Neuronal stem cell (in vitro differentiated cells): ENCODE results near the gene EIF3J.

Experiments
- DNase-seq: peaks from one replicate; pipeline ENCODE4 v3.0.0-alpha.2; 2013; ENCODE audit warnings: low spot score
- H2AFZ ChIP-seq: one replicate; pipeline ENCODE4 v1.6.1; 2013; ENCODE audit warnings: mild to moderate bottlenecking, low read length, inconsistent platforms
- H2AK5ac ChIP-seq: 2 replicates; pipeline ENCODE4 v1.6.1; 2013; ENCODE audit warnings: low read depth, mild to moderate bottlenecking, inconsistent platforms, low read length, moderate library complexity, mixed read lengths
- H2BK120ac ChIP-seq: 2 replicates; pipeline ENCODE4 v1.6.1; 2013; ENCODE audit warnings: low read depth, mild to moderate bottlenecking, inconsistent platforms, low read length, moderate library complexity, mixed read lengths
- H2BK12ac ChIP-seq: one replicate; pipeline ENCODE4 v1.6.1; 2013; ENCODE audit warnings: low read length, inconsistent platforms
- H2BK15ac ChIP-seq: 2 replicates; pipeline ENCODE4 v1.6.1; 2013; ENCODE audit warnings: mild to moderate bottlenecking, low read length, inconsistent platforms, mixed read lengths
- H2BK5ac ChIP-seq: one replicate; pipeline ENCODE4 v1.6.1; 2013; ENCODE audit warnings: inconsistent platforms, mild to moderate bottlenecking, low read length, moderate library complexity
- H3K14ac ChIP-seq: one replicate; pipeline ENCODE4 v1.6.1; 2013; ENCODE audit warnings: low read length, inconsistent platforms
- H3K18ac ChIP-seq: 2 replicates; pipeline ENCODE4 v1.6.1; 2013; ENCODE audit warnings: low read length, inconsistent platforms
- H3K23ac ChIP-seq: 2 replicates; pipeline ENCODE4 v1.6.1; 2013; ENCODE audit warnings: low read depth, mild to moderate bottlenecking, mixed read lengths, low read length, inconsistent platforms; ENCODE audit not compliant: poor library complexity
- H3K27ac ChIP-seq: replicated peaks from 3 replicates; pipeline ENCODE4 v1.5.1; 2013; ENCODE audit warnings: low read length, inconsistent platforms
- H3K27me3 ChIP-seq, 3 experiments: 2 replicates each; pipeline ENCODE4 v1.6.1; 2013; ENCODE audit warnings: low read length in 3 of 3, mild to moderate bottlenecking in 2 of 3, inconsistent platforms in 1 of 3, low read depth in 1 of 3, mixed read lengths in 1 of 3, moderate library complexity in 1 of 3; ENCODE audit not compliant: control insufficient read depth in 3 of 3, insufficient read depth in 3 of 3
- H3K36me3 ChIP-seq, 2 donors: replicated peaks in 1 of 2; 2 replicates each; pipeline ENCODE4 v1.6.1; 2013; ENCODE audit warnings: low read length in 2 of 2; ENCODE audit not compliant: control insufficient read depth in 2 of 2, insufficient read depth in 2 of 2
- H3K4ac ChIP-seq: 2 replicates; pipeline ENCODE4 v1.6.1; 2013; ENCODE audit warnings: inconsistent platforms, mild to moderate bottlenecking, low read length, moderate library complexity
- H3K4me1 ChIP-seq, 2 donors: 1 replicate in 1 of 2; 2 replicates in 1 of 2; pipeline ENCODE4 v1.6.1; 2013; ENCODE audit warnings: low read length in 2 of 2, low read depth in 1 of 2; ENCODE audit not compliant: control insufficient read depth in 2 of 2, insufficient read depth in 1 of 2
- H3K4me2 ChIP-seq: one replicate; pipeline ENCODE4 v1.6.1; 2013; ENCODE audit warnings: mild to moderate bottlenecking, low read length, inconsistent platforms; ENCODE audit not compliant: insufficient read depth, poor library complexity, severe bottlenecking
- H3K4me3 ChIP-seq, 2 donors: 2 replicates each; pipeline ENCODE4 v1.5.1; 2013; ENCODE audit warnings: low read length in 2 of 2, mild to moderate bottlenecking in 2 of 2, inconsistent platforms in 1 of 2, moderate library complexity in 1 of 2
- H3K79me1 ChIP-seq: one replicate; pipeline ENCODE4 v1.6.1; 2013; ENCODE audit warnings: low read depth, mild to moderate bottlenecking, inconsistent platforms, low read length, moderate library complexity
- H3K9ac ChIP-seq: one replicate; pipeline ENCODE4 v1.6.1; 2013; ENCODE audit warnings: mild to moderate bottlenecking, low read depth, low read length, inconsistent platforms; ENCODE audit not compliant: poor library complexity
- H3K9me3 ChIP-seq, 2 donors: replicated peaks in 1 of 2; 2 replicates each; pipeline versions ENCODE3 to v1.6.1; 2013; ENCODE audit warnings: low read length in 2 of 2, mild to moderate bottlenecking in 2 of 2, inconsistent platforms in 1 of 2, low read depth in 1 of 2, mixed read lengths in 1 of 2, moderate library complexity in 1 of 2; ENCODE audit not compliant: control insufficient read depth in 2 of 2, insufficient read depth in 1 of 2
- H4K8ac ChIP-seq: one replicate; pipeline ENCODE4 v1.6.1; 2013; ENCODE audit warnings: low read depth, mild to moderate bottlenecking, inconsistent platforms, low read length, moderate library complexity
- H4K91ac ChIP-seq: one replicate; pipeline ENCODE4 v1.6.1; 2013; ENCODE audit warnings: low read length, low read depth, mild to moderate bottlenecking, inconsistent platforms; ENCODE audit not compliant: poor library complexity
- WGBS, 2 donors: extraction: QIAGEN DNeasy Blood & Tissue Kit; methylation state at CpG; one replicate each; pipeline ENCODE4 v1.1.7; 2013; ENCODE audit warnings: missing lambda C conversion rate in 2 of 2, mixed read lengths in 1 of 2; ENCODE audit not compliant: insufficient read length in 2 of 2, insufficient replicate concordance in 1 of 2; ENCODE audit errors: extremely low coverage in 2 of 2; 5-methylcytosine and 5-hydroxymethylcytosine counted together

EIF3J gene

GRCh38 chr15:44606740-44607139 is 69.8 kb downstream of the EIF3J start:
- Histone ChIP-seq H3K14ac (no peak overlapping the region), H3K79me1 (no peaks in the 10 kb centered on the region)
- WGBS, 2 donors = no CpG with 5 or more reads among the region's 1 CpG

More at GRCh38 chr15:44606740-44607139, 69.8 kb downstream of the EIF3J start:
- Histone ChIP-seq H3K4ac (no peak overlapping the region), H2BK5ac (no peak overlapping the region), H3K4me2 (no peak overlapping the region), H4K91ac (no peak overlapping the region), H3K27ac (no peak overlapping the region), H2BK120ac (no peak overlapping the region), H3K9ac (no peak overlapping the region), H3K4me3 (no peak overlapping the region), H3K36me3 (peaks cover 4 to 95% of the 10 kb centered on the region in 2 donors), H3K9me3 (no peaks in the 10 kb centered on the region), H2AFZ (no peak overlapping the region), H4K8ac (no peak overlapping the region), H3K18ac (no peak overlapping the region), H2BK15ac (no peak overlapping the region), H3K27me3 (no peaks in the 10 kb centered on the region), H3K23ac (no peak overlapping the region), H2BK12ac (no peak overlapping the region), H2AK5ac (no peak overlapping the region), H3K4me1 (no peaks in the 10 kb centered on the region)
- DNase-seq = no peak
